Endothelial cell (in vitro differentiated cells): ENCODE measurements around the gene MAPKAPK2. TPM values are rescaled to one million over a fixed set of nuclear protein-coding genes. Genes with fewer than 3 reads are reported as not detected.
"Not testable (repeated sequence)": the region's sequence is repeated elsewhere in the genome, so short reads cannot be mapped to it uniquely, and the experiment has no call there.

Experiments
- DNase-seq: peaks from one replicate; pipeline ENCODE4 v3.0.0; 2021; ENCODE audit warnings: low spot score
- H3K27ac Mint-ChIP-seq: one replicate; pipeline ENCODE4 v1.8.0; 2021; ENCODE audit warnings: mixed read lengths, inconsistent platforms; ENCODE audit not compliant: unreplicated experiment
- H3K27me3 Mint-ChIP-seq: one replicate; pipeline ENCODE4 v1.8.0; 2021; ENCODE audit warnings: mild to moderate bottlenecking, moderate library complexity, mixed read lengths, inconsistent platforms; ENCODE audit not compliant: unreplicated experiment
- H3K36me3 Mint-ChIP-seq: one replicate; pipeline ENCODE4 v1.8.0; 2021; ENCODE audit warnings: mild to moderate bottlenecking, low read depth, mixed read lengths, inconsistent platforms; ENCODE audit not compliant: unreplicated experiment
- H3K4me1 Mint-ChIP-seq: one replicate; pipeline ENCODE4 v1.8.0; 2021; ENCODE audit warnings: mild to moderate bottlenecking, mixed read lengths, inconsistent platforms; ENCODE audit not compliant: unreplicated experiment
- H3K4me3 Mint-ChIP-seq: one replicate; pipeline ENCODE4 v1.8.0; 2021; ENCODE audit warnings: mild to moderate bottlenecking, mixed read lengths, inconsistent platforms; ENCODE audit not compliant: unreplicated experiment
- H3K9me3 Mint-ChIP-seq: one replicate; pipeline ENCODE4 v1.8.0; 2021; ENCODE audit warnings: mixed read lengths, inconsistent platforms; ENCODE audit not compliant: unreplicated experiment
- total RNA-seq: library from RNA; stranded (reverse); fragmentation: NEBNext Ultra II Directional; extraction: Animal tissue kit (Norgen Biotek cat#: 25700); gene quantifications from one replicate; pipeline ENCODE4 v1.2.1, GENCODE V29; 2021; ENCODE audit not compliant: unreplicated experiment
- TF ChIP-seq, protein P1 (sequence below): fragments of 200-600 bp; sonication (generic); IDR thresholded peaks from one replicate; pipeline ENCODE4 v1.5.0; 2021; ENCODE audit warnings: antibody characterized with exemption; ENCODE audit not compliant: unreplicated experiment

MAPKAPK2 gene
- total RNA-seq, 1 donor from 2014 or later: 109 TPM

DNA sequence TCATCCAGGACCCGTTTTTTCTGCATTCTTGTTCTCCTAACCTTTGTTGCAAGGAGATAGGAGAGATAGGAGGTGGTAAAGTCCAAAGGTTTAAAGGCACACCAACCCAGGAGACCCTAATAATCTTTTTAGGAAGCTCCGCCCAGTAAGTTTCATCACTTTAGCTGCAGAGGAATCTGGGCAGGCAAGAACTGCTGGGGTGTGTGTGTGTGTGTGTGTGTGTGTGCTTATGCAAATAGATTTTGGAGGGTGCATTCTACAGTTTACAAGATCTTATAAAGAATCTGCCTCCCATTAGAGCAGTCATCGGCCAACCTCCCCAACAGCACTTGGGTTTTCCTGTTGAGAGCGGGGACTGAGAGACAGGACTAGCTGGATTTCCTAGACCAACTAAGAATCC is 91.5 kb downstream of the MAPKAPK2 start:
- no peak for DNase-seq
- Mint-ChIP-seq H3K27me3 (peaks cover 4% of the 10 kb centered on the region), H3K27ac (no peak overlapping the region), H3K4me3 (no peak overlapping the region), H3K4me1 (peaks cover 8% of the 10 kb centered on the region), H3K9me3 (no peaks in the 10 kb centered on the region), H3K36me3 (no peaks in the 10 kb centered on the region)
- TF ChIP-seq, protein P1, sequence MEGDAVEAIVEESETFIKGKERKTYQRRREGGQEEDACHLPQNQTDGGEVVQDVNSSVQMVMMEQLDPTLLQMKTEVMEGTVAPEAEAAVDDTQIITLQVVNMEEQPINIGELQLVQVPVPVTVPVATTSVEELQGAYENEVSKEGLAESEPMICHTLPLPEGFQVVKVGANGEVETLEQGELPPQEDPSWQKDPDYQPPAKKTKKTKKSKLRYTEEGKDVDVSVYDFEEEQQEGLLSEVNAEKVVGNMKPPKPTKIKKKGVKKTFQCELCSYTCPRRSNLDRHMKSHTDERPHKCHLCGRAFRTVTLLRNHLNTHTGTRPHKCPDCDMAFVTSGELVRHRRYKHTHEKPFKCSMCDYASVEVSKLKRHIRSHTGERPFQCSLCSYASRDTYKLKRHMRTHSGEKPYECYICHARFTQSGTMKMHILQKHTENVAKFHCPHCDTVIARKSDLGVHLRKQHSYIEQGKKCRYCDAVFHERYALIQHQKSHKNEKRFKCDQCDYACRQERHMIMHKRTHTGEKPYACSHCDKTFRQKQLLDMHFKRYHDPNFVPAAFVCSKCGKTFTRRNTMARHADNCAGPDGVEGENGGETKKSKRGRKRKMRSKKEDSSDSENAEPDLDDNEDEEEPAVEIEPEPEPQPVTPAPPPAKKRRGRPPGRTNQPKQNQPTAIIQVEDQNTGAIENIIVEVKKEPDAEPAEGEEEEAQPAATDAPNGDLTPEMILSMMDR: no peak

DNA sequence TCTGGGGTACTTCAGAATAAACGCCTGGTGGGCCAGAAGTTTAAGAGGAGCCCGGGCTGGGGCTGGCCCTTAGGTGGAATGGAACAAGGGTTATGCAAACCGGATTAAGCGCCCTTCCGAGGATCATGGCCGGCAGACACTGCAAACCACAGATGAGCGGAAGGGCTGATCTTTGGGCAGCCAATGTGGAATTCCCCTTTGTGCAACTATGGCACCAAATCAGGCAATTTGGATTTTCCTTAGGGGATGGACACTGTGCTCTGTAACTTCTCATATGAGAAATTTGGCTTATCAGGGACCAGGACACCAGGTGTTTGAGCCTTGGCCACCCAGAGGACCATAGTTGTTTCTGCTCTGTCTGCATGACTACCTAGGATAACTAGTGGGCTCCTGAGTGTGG is 93.3 kb downstream of the MAPKAPK2 start:
- peaks cover 4% of the 10 kb centered on the region for H3K27me3 Mint-ChIP-seq
- H3K4me3 Mint-ChIP-seq: no peak overlapping the region
- H3K36me3 Mint-ChIP-seq: no peaks in the 10 kb centered on the region
- TF ChIP-seq, protein P1: no peak
- H3K9me3 Mint-ChIP-seq: no peaks in the 10 kb centered on the region
- no peaks in the 10 kb centered on the region for H3K4me1 Mint-ChIP-seq
- no peak for DNase-seq
- H3K27ac Mint-ChIP-seq: no peak overlapping the region

DNA sequence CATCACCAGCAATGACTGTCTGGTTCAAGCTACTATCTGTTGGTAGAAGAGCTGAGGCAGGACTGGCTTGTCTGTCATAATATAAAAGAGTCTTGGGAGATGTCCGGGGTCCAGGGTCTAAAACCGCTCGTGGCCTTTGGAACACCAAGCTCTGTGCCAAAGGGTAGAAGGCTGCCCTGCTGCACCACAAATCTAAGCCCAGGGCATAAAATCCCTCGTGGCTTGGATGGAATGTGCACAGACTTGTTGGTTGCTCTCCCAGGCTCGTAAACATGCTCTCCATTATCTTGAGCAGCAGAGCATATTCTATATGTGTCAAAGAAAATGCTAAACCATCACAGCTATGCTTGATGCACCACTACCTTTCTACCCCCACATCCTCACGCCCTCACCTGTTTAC is 94.2 kb downstream of the MAPKAPK2 start:
- H3K27me3 Mint-ChIP-seq, H3K4me1 Mint-ChIP-seq, H3K4me3 Mint-ChIP-seq, H3K36me3 Mint-ChIP-seq, DNase-seq, H3K9me3 Mint-ChIP-seq, H3K27ac Mint-ChIP-seq: not testable (repeated sequence)

DNA sequence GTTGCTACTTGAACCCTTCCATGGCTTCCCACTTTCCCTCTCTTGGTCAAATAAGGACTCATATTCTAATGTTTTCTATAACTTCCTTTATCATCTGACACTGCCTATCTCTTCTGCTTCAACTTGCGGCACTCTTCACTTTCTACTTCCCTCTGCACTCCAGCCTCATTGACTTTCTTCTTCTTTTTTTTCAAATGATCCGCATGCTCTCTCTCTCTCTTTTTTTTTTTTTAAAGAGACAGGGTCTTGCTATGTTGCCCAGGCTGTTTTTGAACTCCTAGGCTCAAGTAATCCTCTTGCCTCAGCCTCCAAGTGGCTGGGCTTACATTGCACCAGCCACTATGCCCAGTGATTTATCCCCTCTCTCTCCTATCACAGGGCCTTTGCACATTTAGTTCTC is 94.9 kb downstream of the MAPKAPK2 start:
- no peaks in the 10 kb centered on the region for H3K36me3 Mint-ChIP-seq
- H3K27me3 Mint-ChIP-seq: peaks cover under 1% of the 10 kb centered on the region
- TF ChIP-seq, protein P1: no peak
- H3K4me1 Mint-ChIP-seq: no peaks in the 10 kb centered on the region
- H3K4me3 Mint-ChIP-seq: no peak overlapping the region
- H3K27ac Mint-ChIP-seq: no peak overlapping the region
- H3K9me3 Mint-ChIP-seq: no peaks in the 10 kb centered on the region
- no peak for DNase-seq

DNA sequence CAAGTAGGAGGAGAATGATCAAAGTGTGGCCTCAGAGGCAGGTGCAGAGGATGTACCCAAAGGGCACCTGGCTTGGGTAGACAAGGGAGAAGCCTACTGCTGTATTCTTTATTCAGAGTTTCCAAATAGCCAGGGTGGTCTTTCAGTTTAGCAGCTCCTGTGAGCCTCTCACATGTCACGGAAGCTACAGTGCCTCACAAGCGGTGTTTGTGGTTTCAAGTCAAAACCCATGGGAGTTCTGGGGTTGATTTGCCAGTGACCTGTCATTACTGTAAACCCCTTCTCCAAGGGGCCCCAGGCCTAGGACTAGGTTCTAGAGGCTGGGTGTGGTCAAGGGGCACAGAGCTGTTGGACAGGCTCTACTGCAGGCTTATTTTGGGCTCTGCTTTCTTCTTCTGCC is 97.7 kb downstream of the MAPKAPK2 start:
- Mint-ChIP-seq H3K27ac (no peak overlapping the region), H3K4me3 (no peak overlapping the region), H3K36me3 (no peaks in the 10 kb centered on the region), H3K4me1 (no peaks in the 10 kb centered on the region), H3K27me3 (peaks cover 3% of the 10 kb centered on the region), H3K9me3 (no peaks in the 10 kb centered on the region)
- TF ChIP-seq, protein P1: no peak
- no peak for DNase-seq

DNA sequence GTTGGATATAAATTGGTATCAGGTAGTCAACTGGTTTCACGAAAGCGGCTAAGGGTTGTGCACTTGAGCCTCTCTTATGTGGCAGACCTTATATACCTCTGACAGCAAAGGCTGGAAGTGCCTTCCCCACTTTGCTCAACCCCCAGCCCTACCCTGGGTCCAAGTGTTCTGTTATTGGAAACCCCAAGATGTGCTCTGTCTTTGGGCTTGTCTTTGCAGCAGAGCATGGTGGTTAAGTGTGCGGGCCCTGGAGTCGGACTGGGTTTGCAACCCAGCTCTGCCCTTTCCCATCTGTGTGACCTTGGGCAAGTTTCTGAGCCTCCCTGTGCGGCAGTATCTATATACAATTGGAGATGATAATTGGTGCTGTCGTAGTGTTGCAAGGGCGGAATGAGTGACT is 98.8 kb downstream of the MAPKAPK2 start:
- no peak overlapping the region for H3K27ac Mint-ChIP-seq
- peaks cover 3% of the 10 kb centered on the region for H3K27me3 Mint-ChIP-seq
- H3K36me3 Mint-ChIP-seq: no peaks in the 10 kb centered on the region
- H3K4me1 Mint-ChIP-seq: no peaks in the 10 kb centered on the region
- H3K4me3 Mint-ChIP-seq: no peak overlapping the region
- no peaks in the 10 kb centered on the region for H3K9me3 Mint-ChIP-seq
- TF ChIP-seq, protein P1: no peak
- DNase-seq: no peak
